NCI-H345 (cell line): ENCODE results near the gene PARP6.

ENCODE experiments used
- DNase-seq: peaks from one replicate; lab custom pipeline; 2025; lab: John Stamatoyannopoulos, UW

The PARP6 gene, protein sequence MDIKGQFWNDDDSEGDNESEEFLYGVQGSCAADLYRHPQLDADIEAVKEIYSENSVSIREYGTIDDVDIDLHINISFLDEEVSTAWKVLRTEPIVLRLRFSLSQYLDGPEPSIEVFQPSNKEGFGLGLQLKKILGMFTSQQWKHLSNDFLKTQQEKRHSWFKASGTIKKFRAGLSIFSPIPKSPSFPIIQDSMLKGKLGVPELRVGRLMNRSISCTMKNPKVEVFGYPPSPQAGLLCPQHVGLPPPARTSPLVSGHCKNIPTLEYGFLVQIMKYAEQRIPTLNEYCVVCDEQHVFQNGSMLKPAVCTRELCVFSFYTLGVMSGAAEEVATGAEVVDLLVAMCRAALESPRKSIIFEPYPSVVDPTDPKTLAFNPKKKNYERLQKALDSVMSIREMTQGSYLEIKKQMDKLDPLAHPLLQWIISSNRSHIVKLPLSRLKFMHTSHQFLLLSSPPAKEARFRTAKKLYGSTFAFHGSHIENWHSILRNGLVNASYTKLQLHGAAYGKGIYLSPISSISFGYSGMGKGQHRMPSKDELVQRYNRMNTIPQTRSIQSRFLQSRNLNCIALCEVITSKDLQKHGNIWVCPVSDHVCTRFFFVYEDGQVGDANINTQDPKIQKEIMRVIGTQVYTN

DNA sequence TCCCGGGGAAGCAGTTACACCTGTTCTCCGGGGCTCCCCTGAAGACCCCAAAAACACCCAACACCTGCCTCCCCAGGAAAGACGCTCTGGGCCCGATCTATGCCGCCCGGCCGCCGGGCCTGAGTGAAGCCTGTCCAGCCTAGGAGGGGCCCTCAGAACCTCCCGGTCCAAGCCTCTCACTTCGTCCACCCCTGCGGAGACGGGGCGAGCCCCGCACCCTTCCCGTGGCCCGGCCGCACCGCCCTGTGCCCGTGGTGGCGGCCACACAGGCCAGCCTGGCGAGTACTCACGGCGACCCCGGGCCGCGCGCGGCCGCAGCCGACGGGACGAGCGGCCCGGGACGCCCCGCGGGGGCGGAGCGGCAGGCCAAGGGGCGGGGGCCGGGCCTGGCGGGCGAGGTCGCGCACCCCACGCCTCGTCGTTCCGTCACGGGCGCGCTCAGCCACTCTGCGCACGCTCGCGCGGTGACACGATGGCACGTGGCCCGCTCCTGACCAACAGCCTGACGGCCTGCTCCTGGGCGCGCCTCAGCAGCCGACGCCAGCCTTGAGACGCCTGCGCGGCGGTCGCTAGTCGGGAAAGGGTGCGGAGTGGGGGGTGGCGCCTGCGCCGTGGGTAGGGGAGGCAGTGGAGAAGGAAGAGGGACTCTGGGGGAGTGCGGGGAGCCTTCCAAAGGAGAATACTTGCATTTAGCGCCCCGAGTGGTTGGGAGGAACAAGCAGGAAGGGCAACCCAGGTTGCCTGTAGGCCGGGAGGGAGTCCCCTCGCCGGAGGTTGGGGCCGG is at the start of gene PARP6:
Gene PARP6 (minus strand): TSS at position 342 of the 784 bp plus-strand sequence. CDS start 5,077 bp downstream, outside the sequence.
- peak; percentile 94 for DNase-seq

DNA sequence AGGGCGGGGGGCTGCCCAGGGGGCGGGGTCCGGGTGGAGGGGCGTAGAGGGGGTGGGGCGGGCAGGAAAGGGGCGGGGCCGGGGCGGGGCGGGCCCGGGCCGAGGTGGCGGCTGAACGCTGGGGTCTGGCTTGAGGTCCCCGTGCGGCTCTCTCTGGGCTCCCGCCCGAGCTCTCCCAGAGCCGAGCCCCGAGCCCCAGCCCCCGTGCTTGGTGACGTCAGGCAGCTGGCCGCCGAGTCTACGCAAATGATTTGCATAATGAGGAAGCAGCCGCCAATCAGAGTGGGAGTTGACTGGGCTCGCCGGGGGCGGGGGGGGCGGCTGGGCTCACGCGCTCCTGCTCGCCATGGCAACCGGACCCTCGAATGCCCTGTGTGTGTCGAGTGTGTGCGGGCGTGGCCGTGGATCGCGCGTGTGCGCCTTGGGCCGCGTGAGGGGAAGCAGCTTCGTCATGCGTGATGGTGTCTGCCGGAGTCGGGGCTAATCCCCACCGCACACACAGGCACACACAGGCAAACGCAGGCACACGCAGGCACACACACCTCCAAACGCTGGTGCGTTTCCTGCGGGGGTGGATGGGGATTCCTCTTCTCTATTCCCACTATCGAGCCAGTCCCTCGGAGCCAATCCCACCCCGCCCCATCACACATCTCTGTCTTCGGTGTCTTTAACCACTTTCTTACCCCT is 47.8 kb upstream of the PARP6 start, which contains the start of gene CELF6:
Gene CELF6 (minus strand): TSS at position 173 of the 687 bp plus-strand sequence. CDS start 283 bp downstream, outside the sequence.
- DNase-seq = peak; percentile 83

DNA sequence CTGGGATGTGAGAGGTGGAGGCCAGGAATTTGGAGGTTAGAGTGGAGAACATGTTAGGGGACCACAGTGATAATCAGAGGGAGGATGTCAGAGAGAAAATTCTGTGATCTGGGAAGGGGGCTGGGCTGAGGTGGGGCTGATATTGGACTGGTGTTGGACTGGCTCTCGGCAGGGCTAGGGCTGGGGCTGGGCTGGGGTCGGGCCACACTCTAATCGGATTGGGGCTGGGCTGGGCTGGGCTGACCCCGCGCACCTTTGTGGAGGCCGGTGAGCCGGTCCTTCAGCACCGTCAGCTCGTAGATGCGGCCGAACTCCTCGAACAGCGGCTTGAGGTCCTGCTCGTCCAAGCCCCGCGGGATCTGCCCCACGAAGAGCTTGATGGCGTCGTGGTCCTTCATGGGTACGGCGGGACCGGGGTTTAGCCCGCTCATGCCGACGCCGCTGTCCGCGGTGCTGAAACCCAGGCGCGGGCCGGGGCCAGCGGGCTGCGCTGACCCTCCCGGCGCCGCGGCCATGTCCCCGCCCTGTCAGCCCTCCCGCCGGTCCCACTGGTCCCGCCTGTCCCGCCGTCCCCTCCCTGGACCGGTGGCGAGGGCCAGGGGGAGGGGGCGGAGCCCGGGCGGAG is 47.1 kb upstream of the PARP6 start:
- no peak for DNase-seq

DNA sequence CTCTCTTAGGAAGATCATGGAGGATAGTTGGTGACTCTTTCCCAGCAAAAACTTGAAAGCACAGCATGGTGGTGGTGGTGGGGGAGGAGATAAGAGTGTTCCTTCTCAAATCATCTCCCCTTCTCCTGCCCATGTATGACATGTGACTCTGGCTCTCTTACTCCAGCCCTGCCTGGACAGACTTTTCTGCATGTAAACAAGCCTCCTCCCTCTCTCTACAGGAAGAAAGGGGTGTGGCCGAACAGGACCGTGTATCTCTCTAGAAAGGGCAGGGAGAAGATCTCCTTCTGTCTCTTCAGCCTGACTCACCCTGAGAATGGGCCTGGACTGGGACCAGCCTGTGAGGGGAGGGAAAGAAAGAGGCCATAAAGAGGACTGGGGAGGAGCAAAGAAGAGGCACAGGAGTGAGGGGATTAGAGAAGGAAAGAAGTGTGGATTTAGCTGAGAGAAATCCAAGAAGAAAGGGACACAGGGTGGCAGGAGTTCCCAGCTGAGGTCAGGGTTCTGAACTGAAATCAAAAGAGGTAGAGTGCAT is 46.1 kb upstream of the PARP6 start:
- no peak for DNase-seq

DNA sequence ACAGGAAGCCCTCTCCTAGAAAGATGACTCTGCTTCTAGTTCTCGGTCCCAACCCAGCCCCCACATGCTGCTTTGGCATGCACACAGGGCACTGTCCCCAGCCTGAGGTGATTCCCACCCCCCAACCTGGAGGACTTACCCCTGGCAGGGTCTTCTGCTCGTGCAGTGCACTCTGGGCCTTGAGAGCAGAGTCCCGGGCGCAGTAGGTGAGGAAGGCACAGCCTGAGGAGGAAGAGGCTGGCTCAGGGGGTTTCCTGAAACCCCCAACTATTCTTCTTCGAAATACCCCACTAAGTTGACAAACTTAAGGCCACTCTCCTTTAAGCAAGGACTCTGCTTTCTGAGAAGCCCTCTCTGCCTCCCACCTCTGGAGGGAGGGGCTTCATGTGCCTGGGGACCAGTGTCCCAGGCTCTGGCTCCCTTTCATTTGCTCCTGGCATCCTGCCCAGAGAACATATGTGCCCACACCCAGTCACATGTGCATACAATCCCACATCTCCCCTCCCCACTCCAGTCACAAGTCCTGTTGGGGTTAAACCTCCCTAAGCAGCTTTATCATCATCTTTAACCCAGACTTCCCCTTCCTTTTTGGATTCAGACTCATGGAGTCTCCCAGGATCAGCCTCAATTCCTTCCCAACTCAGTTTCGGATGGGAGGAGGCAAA is 43.5 kb upstream of the PARP6 start:
- DNase-seq = peak; percentile 75

DNA sequence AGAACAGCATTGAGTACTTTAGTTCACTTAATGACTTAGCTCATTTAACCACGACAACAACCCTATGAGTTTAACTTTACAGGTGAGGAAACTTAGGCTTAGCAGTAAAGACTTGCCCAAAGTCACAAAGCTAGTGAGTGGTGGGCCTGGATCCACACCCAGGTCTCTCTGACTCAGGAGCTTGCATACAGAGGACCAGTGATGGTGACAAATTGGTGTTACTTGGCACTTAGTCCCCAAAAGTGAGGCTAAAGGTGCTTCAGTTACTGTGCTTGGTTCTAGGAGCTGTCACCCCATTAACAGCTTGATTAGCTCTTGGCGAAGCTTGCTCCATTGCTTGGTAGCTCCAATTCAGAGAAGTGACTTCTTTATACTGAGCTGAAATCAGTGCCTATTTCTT is 41.5 kb upstream of the PARP6 start:
- no peak for DNase-seq

DNA sequence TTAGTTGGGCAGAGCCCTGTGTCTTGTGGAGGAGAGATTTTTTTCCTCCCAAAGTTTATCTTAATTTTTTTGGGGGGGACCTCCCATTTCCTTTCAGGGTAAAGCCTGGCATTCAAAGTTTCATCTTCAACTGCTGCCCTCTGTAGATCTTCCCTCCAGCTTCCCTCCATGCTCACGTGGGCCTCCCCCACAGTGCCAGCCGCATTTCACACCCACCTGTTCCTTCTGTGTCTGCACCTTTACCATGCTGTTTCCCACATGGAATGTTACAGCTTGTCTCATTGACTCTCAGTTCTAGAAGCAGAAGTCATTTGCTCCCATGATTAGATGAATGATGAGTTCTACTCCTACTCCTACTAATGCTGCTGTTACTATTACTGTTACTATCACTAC is 41.1 kb upstream of the PARP6 start:
- no peak for DNase-seq

DNA sequence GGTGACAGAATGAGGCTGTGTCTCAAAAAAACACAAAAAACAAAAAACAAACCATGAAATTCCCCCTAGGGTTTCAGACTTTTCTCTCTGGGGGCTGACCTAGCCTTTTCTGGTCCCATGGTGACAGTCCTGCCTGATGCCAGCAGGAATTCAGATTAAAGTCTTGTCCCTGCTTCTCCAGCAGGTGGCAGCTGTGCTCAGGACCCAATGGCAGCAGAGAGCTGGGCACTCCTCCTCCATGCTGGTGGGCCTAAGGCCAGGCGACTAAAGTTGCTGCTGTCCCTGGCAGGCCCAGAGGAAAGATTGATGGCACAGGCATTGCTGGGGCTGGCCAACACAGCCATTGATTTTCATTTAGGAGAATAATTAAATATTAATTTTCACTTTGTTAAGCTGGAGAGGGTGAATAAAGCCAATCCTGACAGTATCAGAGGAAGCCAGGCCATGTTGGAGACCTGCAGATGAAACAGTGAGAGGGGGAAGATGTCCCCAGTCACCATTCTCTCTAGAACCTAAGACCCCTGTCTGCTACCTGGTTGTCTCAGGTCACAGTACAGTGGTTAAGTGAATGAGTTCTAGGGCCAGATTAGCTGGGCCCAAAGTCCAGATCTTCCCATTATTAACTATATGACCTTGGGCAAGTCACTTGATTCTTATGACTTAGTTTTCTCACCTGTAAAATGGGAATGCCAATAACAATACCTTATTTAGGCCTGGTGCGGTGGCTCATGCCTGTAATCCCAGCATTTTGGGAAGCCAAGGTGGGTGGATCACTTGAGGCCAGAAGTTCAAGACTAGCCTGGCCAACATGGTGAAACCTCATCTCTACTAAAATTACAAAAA is 40.5 kb upstream of the PARP6 start:
- peak; percentile 48 for DNase-seq

DNA sequence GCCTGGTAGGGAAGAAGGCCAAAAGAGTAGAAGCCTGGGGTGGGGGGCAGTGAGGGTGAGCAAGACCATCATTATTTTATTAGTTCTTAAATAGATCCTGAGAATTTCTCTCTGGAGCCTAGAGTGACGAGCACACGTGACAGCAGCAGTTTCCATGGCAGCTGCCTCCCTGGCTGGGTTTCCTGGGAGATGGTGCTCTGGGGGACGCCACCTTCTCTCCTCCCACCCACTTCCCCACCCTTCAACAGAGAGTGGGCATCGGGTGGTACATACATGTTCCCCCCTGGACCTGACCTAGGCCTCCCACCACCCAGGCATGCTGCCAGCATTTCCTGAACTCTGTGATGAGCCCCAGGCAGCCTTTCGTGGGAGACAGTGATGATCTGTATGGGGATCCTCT is 34.7 kb upstream of the PARP6 start:
- no peak for DNase-seq

DNA sequence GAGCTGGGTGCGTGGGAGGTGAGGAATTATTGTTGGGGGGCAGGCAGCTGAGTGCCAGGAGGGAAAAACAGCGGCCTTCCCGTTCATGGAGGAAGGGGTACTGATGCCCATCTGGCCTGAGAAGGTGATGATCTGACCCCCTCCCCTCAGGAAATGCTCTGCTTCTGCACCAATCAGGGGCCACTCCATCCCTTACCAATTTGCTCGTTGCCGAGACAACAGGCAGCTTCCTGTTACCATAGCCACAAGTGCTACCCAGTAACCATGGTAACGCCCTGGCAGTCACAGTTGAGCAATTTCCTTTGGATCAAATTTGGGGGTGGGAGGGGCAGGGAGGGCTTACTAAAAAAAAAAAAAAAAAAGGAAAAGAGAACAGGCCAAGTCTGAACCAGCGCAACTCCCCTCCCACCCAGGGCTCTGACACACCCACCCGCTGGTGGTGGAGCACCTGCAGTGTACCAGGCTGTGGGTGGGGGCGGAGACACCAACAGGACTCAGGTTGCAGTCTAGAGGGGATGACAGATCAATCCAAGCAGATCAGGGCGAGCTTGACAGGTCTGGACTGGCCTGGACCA is 33.9 kb upstream of the PARP6 start:
- no peak for DNase-seq

- DNase-seq = no peak
These were observed 32.2 kb upstream of the PARP6 start for GRCh38 chr15:72304596-72304995.

- no peak for DNase-seq
These were observed 30.6 kb upstream of the PARP6 start for GRCh38 chr15:72302955-72303354.

GRCh38 chr15:72289597-72290325 is 17.4 kb upstream of the PARP6 start:
- DNase-seq = no peak

- no peak for DNase-seq
These were observed 16.6 kb upstream of the PARP6 start for GRCh38 chr15:72288796-72289596.

DNA sequence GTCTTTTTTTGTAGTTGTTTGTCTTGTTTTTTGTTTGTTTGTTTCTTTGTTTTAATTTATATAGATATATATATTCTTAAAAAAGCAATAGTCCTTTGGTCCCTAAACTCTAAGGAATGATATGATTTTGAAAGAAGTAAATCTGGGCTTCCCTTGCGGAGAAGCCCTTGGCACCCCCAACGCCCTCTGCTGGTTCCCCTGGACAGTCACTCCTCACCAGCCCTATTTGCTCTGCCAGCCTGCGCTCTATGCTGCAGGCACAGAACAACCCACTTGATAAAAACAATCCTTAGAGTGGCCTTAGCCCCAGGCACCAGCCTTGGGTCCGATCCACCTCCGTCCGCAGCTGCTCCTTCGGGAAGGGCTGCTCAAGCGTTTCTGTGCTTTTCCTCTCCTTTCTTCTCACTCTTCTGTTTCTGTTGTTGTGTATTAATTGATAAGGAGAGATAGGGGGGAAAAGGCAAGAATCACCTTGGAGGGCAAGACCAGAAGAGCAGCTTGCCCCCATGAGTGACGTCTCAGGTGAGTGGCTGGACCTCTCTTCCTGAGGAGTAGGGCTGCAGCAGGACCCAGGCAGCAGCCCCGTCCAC is 13.7 kb upstream of the PARP6 start:
- DNase-seq = no peak

- no peak for DNase-seq
These were observed 13.0 kb upstream of the PARP6 start for GRCh38 chr15:72285402-72285801.

DNA sequence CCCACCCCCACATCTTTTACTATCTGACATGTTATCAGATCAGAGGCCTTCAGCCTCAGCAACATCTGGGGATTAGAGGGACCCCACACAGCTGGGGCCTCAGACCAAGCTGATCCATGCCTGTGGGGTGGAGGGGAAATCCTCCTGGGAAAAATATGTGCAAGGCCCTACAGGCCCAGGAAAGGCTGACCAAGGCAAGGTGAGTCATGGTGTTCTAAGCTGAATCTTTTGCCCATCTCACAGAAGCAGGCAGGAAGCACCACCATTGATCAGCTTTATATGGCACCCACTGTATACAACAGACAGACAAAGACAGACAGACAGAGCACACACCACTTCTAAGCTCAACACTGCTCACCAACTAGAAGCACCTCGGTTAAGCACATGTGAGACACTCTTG is 12.4 kb upstream of the PARP6 start:
- DNase-seq = no peak

DNA sequence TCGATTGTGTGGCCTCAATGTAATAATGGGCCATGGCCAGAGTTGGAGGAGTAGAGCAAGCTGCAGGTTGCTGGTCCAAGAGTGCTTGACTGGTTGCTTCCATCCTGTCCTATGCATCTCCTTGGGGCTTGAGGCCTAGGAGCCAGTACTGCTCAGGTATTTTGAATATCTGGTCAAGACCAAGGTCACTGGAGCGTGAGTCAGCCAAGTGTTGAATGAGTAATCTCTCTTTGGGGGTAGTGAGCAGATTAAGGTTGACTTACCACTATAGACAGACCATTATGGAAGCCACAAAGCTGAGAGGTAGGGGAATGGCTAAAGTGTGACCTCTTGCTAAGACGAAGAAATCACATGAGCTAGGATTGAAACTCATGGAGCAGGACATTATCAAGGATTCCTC is 9.4 kb upstream of the PARP6 start:
- no peak for DNase-seq
